Hematopoietic multipotent progenitor cell treated with erythropoietin and hydrocortisone succinate and interleukin-3 and kit ligand, for 6 days (in vitro differentiated cells): ENCODE data around the gene CEP112.

Experiments used
- DNase-seq: peaks from one replicate; pipeline ENCODE4 v3.0.0-alpha.2; 2015

The CEP112 gene

GRCh38 chr17:65918916-65919315 lies 273.0 kb downstream of the CEP112 start:
- no peak for DNase-seq

- DNase-seq, result no peak
These were observed 273.4 kb downstream of the CEP112 start for GRCh38 chr17:65918500-65918899.

- DNase-seq, result no peak
These were observed 274.4 kb downstream of the CEP112 start for GRCh38 chr17:65917560-65917959.

GRCh38 chr17:65916425-65916824 lies 275.5 kb downstream of the CEP112 start:
- DNase-seq, result no peak

- DNase-seq, result no peak
These were observed 277.1 kb downstream of the CEP112 start for GRCh38 chr17:65914784-65915342.

- no peak for DNase-seq
These were observed 278.5 kb downstream of the CEP112 start for GRCh38 chr17:65913326-65913850.

GRCh38 chr17:65910836-65911235 lies 281.1 kb downstream of the CEP112 start:
- no peak for DNase-seq

- DNase-seq, result no peak
These were observed 289.0 kb downstream of the CEP112 start for GRCh38 chr17:65902831-65903522.

GRCh38 chr17:65902155-65902554 lies 289.8 kb downstream of the CEP112 start:
- no peak for DNase-seq

- DNase-seq, result no peak
These were observed 290.5 kb downstream of the CEP112 start for GRCh38 chr17:65901394-65901793.

GRCh38 chr17:65900216-65900615 lies 291.7 kb downstream of the CEP112 start:
- DNase-seq, result no peak

- no peak for DNase-seq
These were observed 293.3 kb downstream of the CEP112 start for GRCh38 chr17:65898651-65899050.

GRCh38 chr17:65896889-65897288 lies 295.0 kb downstream of the CEP112 start:
- DNase-seq, result no peak

GRCh38 chr17:65895969-65896368 lies 296.0 kb downstream of the CEP112 start:
- no peak for DNase-seq

- DNase-seq, result no peak
These were observed 298.1 kb downstream of the CEP112 start for GRCh38 chr17:65893692-65894279.

- DNase-seq, result no peak
These were observed 299.0 kb downstream of the CEP112 start for GRCh38 chr17:65892912-65893377.

GRCh38 chr17:65891231-65891735 lies 300.6 kb downstream of the CEP112 start:
- DNase-seq, result no peak

- DNase-seq, result no peak
These were observed 303.3 kb downstream of the CEP112 start for GRCh38 chr17:65888649-65889048.

GRCh38 chr17:65886315-65887245 lies 305.4 kb downstream of the CEP112 start:
- no peak for DNase-seq

- no peak for DNase-seq
These were observed 306.2 kb downstream of the CEP112 start for GRCh38 chr17:65885541-65886312.

- no peak for DNase-seq
These were observed 314.9 kb downstream of the CEP112 start for GRCh38 chr17:65876985-65877384.

GRCh38 chr17:65868881-65869280 lies 323.1 kb downstream of the CEP112 start:
- no peak for DNase-seq
